OCI-LY7 (cell line): ENCODE measurements around the gene ACP3. TPM values are rescaled to one million over a fixed set of nuclear protein-coding genes. Genes with fewer than 3 reads are reported as not detected.

Experiments
- BruUV-seq: library from RNA; stranded (reverse); fragments of 400-500 nt; replicated peaks from 2 replicates; lab custom pipeline; 2021; lab: Mats Ljungman, UMichigan
- CTCF ChIA-PET: fragments of 300-600 bp; sonication (Branson Sonifier 250); formaldehyde crosslinking; loops from one replicate; lab custom pipeline; 2022; ENCODE audit warnings: antibody characterized with exemption; ENCODE audit not compliant: unreplicated experiment; lab: Charles Lee
- POLR2A ChIA-PET: fragments of 300-600 bp; sonication (Branson Sonifier 250); formaldehyde crosslinking; loops from one replicate; lab custom pipeline; 2022; ENCODE audit warnings: antibody characterized with exemption; lab: Charles Lee
- DNase-seq: peaks from one replicate; pipeline ENCODE4 v3.0.0-alpha.2; 2015; ENCODE audit warnings: low spot score
- H2AFZ ChIP-seq: fragments of 200-600 bp; sonication (generic), shearing (Covaris generic); 2 replicates; pipeline ENCODE4 v1.6.1; 2014; ENCODE audit warnings: mild to moderate bottlenecking, antibody characterized with exemption, low read length, moderate library complexity
- H3K27ac ChIP-seq: fragments of 200-600 bp; sonication (generic); 2 replicates; pipeline ENCODE4 v1.5.1; 2014; ENCODE audit warnings: mixed run types, low read depth, mild to moderate bottlenecking, moderate library complexity, low read length, inconsistent platforms; ENCODE audit not compliant: poor library complexity, severe bottlenecking
- H3K36me3 ChIP-seq: fragments of 200-600 bp; sonication (generic); 2 replicates; pipeline ENCODE4 v1.6.1; 2014; ENCODE audit warnings: mild to moderate bottlenecking, antibody characterized with exemption, low read length, moderate library complexity, mixed read lengths; ENCODE audit not compliant: insufficient read depth
- H3K4me1 ChIP-seq: fragments of 200-600 bp; sonication (generic); 2 replicates; pipeline ENCODE4 v1.5.1; 2014; ENCODE audit warnings: mild to moderate bottlenecking, low read length; ENCODE audit not compliant: insufficient read depth, poor library complexity, severe bottlenecking
- H3K4me2 ChIP-seq: fragments of 200-600 bp; sonication (generic); 2 replicates; pipeline ENCODE4 v1.6.1; 2014; ENCODE audit warnings: mild to moderate bottlenecking, low read length
- H3K4me3 ChIP-seq: fragments of 200-600 bp; sonication (generic); 2 replicates; pipeline ENCODE4 v1.5.1; 2014; ENCODE audit warnings: mild to moderate bottlenecking, low read depth, low read length; ENCODE audit not compliant: poor library complexity, severe bottlenecking
- H3K79me2 ChIP-seq: fragments of 200-600 bp; sonication (generic); 2 replicates; pipeline ENCODE4 v1.6.1; 2016; ENCODE audit warnings: low read depth, mild to moderate bottlenecking, low read length, moderate library complexity, mixed read lengths; ENCODE audit not compliant: insufficient read depth
- H3K9me2 ChIP-seq: fragments of 200-600 bp; sonication (generic); 2 replicates; pipeline ENCODE4 v1.6.1; 2016; ENCODE audit warnings: mild to moderate bottlenecking, low read length, mixed read lengths; ENCODE audit not compliant: insufficient read depth
- H3K9me3 ChIP-seq: fragments of 200-600 bp; sonication (generic); 2 replicates; pipeline ENCODE4 v1.6.1; 2014; ENCODE audit warnings: mild to moderate bottlenecking, mixed run types, low read length, mixed read lengths
- H4K20me1 ChIP-seq: fragments of 200-600 bp; sonication (generic); 2 replicates; pipeline ENCODE4 v1.6.1; 2014; ENCODE audit warnings: mild to moderate bottlenecking, antibody characterized with exemption, low read length, moderate library complexity, mixed read lengths; ENCODE audit not compliant: insufficient read depth
- CTCF ChIP-seq: fragments of 200-600 bp; sonication (generic); conservative IDR thresholded peaks from 2 replicates; pipeline ENCODE4 v1.5.1; 2014; ENCODE audit warnings: mild to moderate bottlenecking, antibody characterized with exemption, low read length, moderate library complexity, mixed read lengths
- EZH2phosphoT487 ChIP-seq: fragments of 200-600 bp; sonication (generic); IDR thresholded peaks from 2 replicates; pipeline ENCODE4 v1.6.1; 2018; ENCODE audit warnings: low read depth, borderline replicate concordance, mild to moderate bottlenecking, mixed run types, antibody characterized with exemption, low read length, moderate library complexity, mixed read lengths
- intact Hi-C: fragments of 100-400 bp; cut with micrococcal nuclease; formaldehyde crosslinking; loops from one replicate; pipeline ENCODE4 v1.10.0; 2022; ENCODE audit not compliant: unreplicated experiment
- total RNA-seq, 2 experiments: library from RNA; depleted of rRNA in 1 of 2; stranded (reverse); fragments of >200 nt in 1 of 2; shearing (Covaris generic) in 1 of 2; gene quantifications; 2 replicates each; pipeline ENCODE4 v1.2.3, GENCODE V29; 2014 to 2022

ACP3 gene
- total RNA-seq, 2 experiments from 2014 or later, result 4.1 to 13.7 TPM

GRCh38 chr3:132344666-132345280, 27.6 kb downstream of the ACP3 start:
- Histone ChIP-seq H2AFZ (no peak overlapping the region), H3K4me2 (no peak overlapping the region), H4K20me1 (no peaks in the 10 kb centered on the region), H3K27ac (no peak overlapping the region), H3K4me3 (no peak overlapping the region), H3K4me1 (no peaks in the 10 kb centered on the region), H3K9me2 (no peaks in the 10 kb centered on the region), H3K9me3 (no peaks in the 10 kb centered on the region), H3K79me2 (no peaks in the 10 kb centered on the region), H3K36me3 (no peaks in the 10 kb centered on the region)
- intact Hi-C loops, result loop anchor here (5.0 kb wide), 1 partner anchor 312 kb away; no protein-coding TSS in a partner anchor
- BruUV-seq, result no TSS peak
- CTCF ChIA-PET, result no interaction called here
- POLR2A ChIA-PET, result interaction anchor here (0.6 to 0.7 kb wide), 2 partner anchors 41 to 98 kb away, joined by 3 read pairs; no protein-coding TSS in a partner anchor
- no peak for TF ChIP-seq EZH2phosphoT487
- TF ChIP-seq CTCF, result no peak
- DNase-seq, result no peak

GRCh38 chr3:132346841-132347736, 29.9 kb downstream of the ACP3 start:
- intact Hi-C loops, result no loop called here
- Histone ChIP-seq H3K79me2 (no peaks in the 10 kb centered on the region), H3K36me3 (no peaks in the 10 kb centered on the region), H2AFZ (no peak overlapping the region), H3K9me3 (no peaks in the 10 kb centered on the region), H3K9me2 (no peaks in the 10 kb centered on the region), H4K20me1 (no peaks in the 10 kb centered on the region), H3K4me1 (no peaks in the 10 kb centered on the region), H3K27ac (no peak overlapping the region), H3K4me2 (no peak overlapping the region), H3K4me3 (no peak overlapping the region)
- BruUV-seq, result no TSS peak
- CTCF ChIA-PET, result no interaction called here
- TF ChIP-seq CTCF (no peak), EZH2phosphoT487 (no peak)
- POLR2A ChIA-PET, result interaction anchor here (1.3 kb wide), 1 partner anchor 95 kb away, joined by 3 read pairs; no protein-coding TSS in a partner anchor
- no peak for DNase-seq
